Activated naive CD8-positive, alpha-beta T cell treated with anti-CD3 and anti-CD28 coated beads for 36 hours (primary cell): ENCODE results near the gene LOXL3. TPM values are rescaled to one million over a fixed set of nuclear protein-coding genes. Genes with fewer than 3 reads are reported as not detected.
"Not testable (repeated sequence)": the region's sequence is repeated elsewhere in the genome, so short reads cannot be mapped to it uniquely, and the experiment has no call there.

Source experiments
- DNase-seq: peaks from one replicate; pipeline ENCODE4 v3.0.0; 2021
- H3K27ac Mint-ChIP-seq: one replicate; pipeline ENCODE4 v1.8.0; 2022; ENCODE audit warnings: mild to moderate bottlenecking, moderate library complexity, mixed read lengths
- H3K27me3 Mint-ChIP-seq: one replicate; pipeline ENCODE4 v1.8.0; 2022; ENCODE audit warnings: mild to moderate bottlenecking, mixed read lengths
- H3K36me3 Mint-ChIP-seq: one replicate; pipeline ENCODE4 v1.8.0; 2021; ENCODE audit warnings: mild to moderate bottlenecking, mixed read lengths
- H3K4me1 Mint-ChIP-seq: one replicate; pipeline ENCODE4 v1.8.0; 2021; ENCODE audit warnings: mixed read lengths
- H3K4me3 Mint-ChIP-seq: one replicate; pipeline ENCODE4 v1.8.0; 2022; ENCODE audit warnings: mild to moderate bottlenecking, moderate library complexity, mixed read lengths
- H3K9me3 Mint-ChIP-seq: one replicate; pipeline ENCODE4 v1.8.0; 2022; ENCODE audit warnings: mixed read lengths
- total RNA-seq, 2 experiments: library from RNA; stranded (reverse); gene quantifications; one replicate each; pipeline ENCODE4 v1.2.3, GENCODE V29; 2021

The LOXL3 gene
- total RNA-seq, 2 experiments from 2014 or later, result 1.9 to 2.7 TPM

DNA sequence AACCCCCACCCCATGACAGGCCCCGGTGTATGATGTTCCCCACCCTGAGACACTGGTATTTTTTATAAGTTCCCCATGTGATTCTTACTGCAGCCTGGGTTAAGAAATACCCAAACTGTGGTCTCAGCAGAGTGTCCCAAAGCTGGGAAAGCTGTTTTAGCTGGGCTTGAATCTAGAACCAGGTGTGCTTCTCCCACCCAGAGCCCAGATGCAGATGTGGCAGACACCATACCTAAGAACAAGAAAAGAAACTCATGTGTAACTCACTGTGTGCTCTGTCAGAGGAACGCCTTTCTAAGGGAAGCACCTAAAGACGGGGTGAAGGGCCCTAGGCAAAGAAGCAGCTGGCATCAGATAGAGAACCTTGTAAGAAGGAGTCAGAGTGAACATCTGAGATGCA, 24.7 kb upstream of the LOXL3 start:
- no peak overlapping the region for H3K4me3 Mint-ChIP-seq
- peaks cover 5% of the 10 kb centered on the region for H3K27me3 Mint-ChIP-seq
- no peak for DNase-seq
- no peak overlapping the region for H3K27ac Mint-ChIP-seq
- H3K36me3 Mint-ChIP-seq, result peaks cover 2% of the 10 kb centered on the region
- no peaks in the 10 kb centered on the region for H3K9me3 Mint-ChIP-seq
- peaks cover 21% of the 10 kb centered on the region for H3K4me1 Mint-ChIP-seq

DNA sequence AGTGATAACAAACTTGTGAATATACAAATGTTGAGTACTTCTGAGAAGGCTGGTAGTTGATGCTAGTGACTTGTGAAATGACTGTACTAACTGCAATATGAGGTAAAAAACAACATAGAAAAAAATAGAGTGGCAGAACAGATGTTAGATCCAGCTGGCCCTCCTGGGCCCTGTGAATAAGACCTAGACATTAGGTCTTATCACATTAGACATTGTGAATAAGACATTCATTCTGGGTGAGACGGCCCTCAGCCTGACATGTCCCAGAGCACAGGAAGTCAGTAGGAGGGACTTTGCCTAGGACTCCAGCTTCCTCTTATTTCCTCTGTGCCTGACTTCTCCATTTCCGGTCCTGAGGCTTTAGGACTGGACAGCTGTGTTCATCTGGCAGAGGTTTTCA, 23.7 kb upstream of the LOXL3 start:
- Mint-ChIP-seq H3K36me3 (peaks cover 2% of the 10 kb centered on the region), H3K4me3 (no peak overlapping the region), H3K27ac (no peak overlapping the region), H3K9me3 (no peaks in the 10 kb centered on the region), H3K4me1 (peaks cover 22% of the 10 kb centered on the region), H3K27me3 (peaks cover 5% of the 10 kb centered on the region)
- no peak for DNase-seq

DNA sequence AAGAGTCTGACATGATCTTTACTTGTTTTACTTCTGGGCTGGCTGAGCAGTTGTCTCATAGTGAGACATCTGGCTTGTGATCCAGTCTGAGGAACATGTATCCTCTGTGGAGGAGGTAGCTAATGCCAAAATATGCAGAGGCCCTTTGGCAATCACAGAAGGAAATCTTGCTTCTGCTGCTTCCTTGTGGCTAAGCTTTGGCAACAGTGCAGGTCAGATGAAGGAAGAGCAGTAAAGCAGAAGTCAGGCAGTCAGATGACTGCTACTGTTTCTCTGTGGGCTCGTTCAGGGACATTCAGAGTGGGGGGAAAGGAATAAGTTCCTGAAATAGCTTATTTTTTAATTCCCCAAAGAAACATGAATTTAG, 23.1 kb upstream of the LOXL3 start:
- H3K9me3 Mint-ChIP-seq, result peaks cover 1% of the 10 kb centered on the region
- H3K4me3 Mint-ChIP-seq, result no peak overlapping the region
- no peak for DNase-seq
- peaks cover 24% of the 10 kb centered on the region for H3K4me1 Mint-ChIP-seq
- H3K36me3 Mint-ChIP-seq, result peaks cover 2% of the 10 kb centered on the region
- peaks cover 5% of the 10 kb centered on the region for H3K27me3 Mint-ChIP-seq
- H3K27ac Mint-ChIP-seq, result no peak overlapping the region

DNA sequence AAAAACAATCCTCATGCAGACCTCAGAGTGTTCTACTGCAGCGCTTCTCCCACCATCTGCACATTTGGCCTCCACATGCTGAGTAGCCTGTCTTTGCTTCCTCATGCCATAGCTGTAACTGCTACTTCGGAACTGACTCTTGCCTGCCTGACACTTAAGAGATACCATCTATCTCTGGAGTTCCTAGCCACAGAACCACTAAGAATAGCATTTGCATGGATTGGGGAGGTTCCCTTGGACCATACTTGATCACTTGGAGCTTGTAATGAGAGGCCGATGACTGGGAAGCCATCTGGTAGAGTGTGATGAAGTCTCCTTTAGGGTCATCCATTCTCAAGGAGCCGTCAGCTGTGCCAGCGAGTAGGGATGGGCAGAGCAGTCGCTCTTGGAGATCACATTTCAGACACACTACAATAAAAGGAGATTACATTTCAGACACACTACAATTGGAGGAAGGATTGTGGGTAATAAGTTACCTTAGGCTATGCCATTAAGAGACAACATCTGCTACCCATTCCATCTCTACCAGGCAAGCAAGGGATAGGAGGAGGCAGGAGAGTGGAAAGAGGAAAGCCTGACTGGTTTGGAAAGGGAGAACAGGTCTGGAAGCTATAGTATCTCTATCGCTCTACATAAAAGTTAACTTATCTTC, 22.6 kb upstream of the LOXL3 start:
- peaks cover 5% of the 10 kb centered on the region for H3K27me3 Mint-ChIP-seq
- H3K27ac Mint-ChIP-seq, result no peak overlapping the region
- DNase-seq, result no peak
- no peak overlapping the region for H3K4me3 Mint-ChIP-seq
- peaks cover 24% of the 10 kb centered on the region for H3K4me1 Mint-ChIP-seq
- H3K36me3 Mint-ChIP-seq, result peaks cover 2% of the 10 kb centered on the region
- H3K9me3 Mint-ChIP-seq, result peaks cover 1% of the 10 kb centered on the region

DNA sequence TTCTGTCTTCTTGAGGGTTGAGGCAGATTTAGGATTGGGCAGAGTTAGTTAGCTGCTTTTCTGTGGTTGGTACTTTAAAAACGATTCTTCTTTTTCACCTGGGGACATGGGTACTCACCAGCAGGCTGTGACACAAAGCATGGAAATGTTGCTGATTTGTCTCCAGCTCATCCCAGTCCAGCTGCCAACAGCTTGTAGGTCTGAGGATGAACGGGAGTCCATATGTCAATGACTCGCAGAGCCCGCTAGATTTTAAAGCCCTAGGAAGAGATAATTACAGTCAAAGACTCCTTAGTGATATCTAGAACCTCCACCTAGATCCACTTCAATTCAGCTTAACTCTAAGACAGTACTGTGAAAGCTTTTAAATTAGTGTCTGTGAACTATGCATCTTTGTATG, 21.6 kb upstream of the LOXL3 start:
- peaks cover 2% of the 10 kb centered on the region for H3K36me3 Mint-ChIP-seq
- H3K9me3 Mint-ChIP-seq, result peaks cover 1% of the 10 kb centered on the region
- peaks cover 4% of the 10 kb centered on the region for H3K27me3 Mint-ChIP-seq
- H3K4me1 Mint-ChIP-seq, result peaks cover 24% of the 10 kb centered on the region
- no peak for DNase-seq
- no peak overlapping the region for H3K4me3 Mint-ChIP-seq
- no peak overlapping the region for H3K27ac Mint-ChIP-seq

DNA sequence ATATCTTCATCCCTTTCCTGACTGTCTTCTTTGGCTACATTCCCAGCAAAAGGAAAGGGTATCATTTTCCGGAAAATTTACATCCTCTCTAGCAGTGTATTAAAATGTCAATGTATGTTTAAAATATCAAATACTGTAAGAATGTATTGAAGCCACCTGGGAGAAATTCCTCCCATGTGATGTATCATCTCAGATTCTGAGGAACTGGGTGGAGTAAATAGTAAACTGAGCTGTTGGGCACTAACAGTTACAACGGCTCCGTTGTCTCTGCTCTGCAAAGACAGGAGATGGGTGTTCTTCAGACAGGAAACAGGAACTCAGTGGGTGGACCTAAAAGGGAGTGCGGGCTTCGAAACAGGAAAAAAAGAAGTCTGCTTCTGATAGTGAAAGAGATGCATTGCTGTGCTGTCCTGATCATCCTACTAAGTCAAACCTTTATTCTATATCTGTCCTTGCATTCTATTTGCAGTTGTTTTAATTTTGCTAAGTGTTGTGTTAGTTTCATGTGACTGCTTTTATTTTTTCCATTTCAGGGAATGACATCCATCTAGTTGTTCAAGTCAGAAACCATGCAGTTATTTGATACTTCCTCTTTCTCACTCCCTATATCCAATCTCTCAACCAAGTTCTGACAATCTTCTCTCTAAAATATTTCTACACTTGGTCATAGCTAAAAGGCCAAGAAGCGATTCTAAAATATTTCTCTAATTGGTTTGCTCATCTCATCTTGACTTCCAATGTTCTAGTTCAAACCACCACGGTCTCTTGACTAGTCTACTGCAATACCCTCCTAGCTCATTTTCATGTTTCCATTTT, 20.2 kb upstream of the LOXL3 start:
- Mint-ChIP-seq H3K4me3 (peak overlapping the region; percentile 56), H3K27me3 (no peaks in the 10 kb centered on the region), H3K9me3 (peaks cover 1% of the 10 kb centered on the region), H3K4me1 (peaks cover 27% of the 10 kb centered on the region), H3K27ac (peak overlapping the region; percentile 78), H3K36me3 (peaks cover 2% of the 10 kb centered on the region)
- DNase-seq, result no peak

DNA sequence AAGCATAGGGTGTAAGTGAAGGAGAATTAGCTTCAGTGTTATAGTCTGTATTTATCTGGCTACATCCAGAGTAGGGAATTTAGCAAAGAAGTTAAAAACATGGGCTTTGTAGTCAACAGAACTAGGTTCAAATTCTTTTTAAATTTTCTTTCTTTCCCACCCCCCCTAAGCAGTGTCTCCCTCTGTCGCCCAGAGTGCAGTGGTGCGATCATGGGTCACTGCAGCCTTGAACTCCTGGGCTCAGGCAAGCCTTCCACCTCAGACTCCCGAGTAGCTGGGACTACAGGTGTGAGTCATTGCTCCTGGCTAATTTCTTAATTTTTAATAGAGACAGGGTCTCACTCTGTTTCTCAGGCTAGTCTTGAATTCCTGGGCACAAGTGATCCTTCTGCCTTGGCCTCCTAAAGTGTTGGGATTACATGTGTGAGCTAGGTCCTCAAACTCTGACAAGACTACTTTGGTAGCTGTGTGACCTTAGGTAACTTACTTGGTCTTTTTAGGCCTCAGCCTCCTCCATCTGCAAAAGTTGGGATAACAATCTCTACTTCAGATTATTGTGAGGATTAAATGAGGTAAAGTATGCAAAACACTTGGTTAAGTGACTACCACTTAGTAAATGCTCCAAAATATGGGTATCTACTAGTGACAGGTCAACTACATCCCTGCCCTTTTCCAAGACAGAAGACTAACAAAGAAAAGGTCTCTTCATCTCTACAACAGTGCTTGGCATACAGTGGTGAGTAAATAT, 18.6 kb upstream of the LOXL3 start:
- no peak overlapping the region for H3K27ac Mint-ChIP-seq
- H3K4me1 Mint-ChIP-seq, result peaks cover 32% of the 10 kb centered on the region
- peaks cover 5% of the 10 kb centered on the region for H3K36me3 Mint-ChIP-seq
- H3K27me3 Mint-ChIP-seq, result no peaks in the 10 kb centered on the region
- no peak overlapping the region for H3K4me3 Mint-ChIP-seq
- no peak for DNase-seq
- H3K9me3 Mint-ChIP-seq, result peaks cover 1% of the 10 kb centered on the region

DNA sequence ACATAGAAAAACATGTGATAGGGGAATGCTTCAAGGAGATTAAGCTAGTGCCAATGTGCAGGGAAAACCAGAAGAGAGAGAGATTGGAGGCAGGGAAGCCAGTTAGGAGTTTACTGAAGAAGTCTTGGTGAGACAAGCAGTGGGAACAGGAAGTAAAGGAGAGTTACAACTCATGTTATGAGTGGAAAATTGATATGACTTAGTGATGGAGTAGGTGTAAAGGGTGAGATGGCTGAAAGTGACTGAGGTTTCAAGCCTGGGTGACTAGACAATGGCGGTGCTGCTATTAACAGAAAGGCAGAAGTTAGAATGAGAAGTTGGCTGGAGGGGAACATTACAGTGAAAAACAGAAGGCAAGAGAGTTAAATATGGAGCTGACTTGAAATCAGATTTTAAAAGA, 17.3 kb upstream of the LOXL3 start:
- Mint-ChIP-seq H3K4me3 (no peak overlapping the region), H3K36me3 (peaks cover 5% of the 10 kb centered on the region), H3K4me1 (peaks cover 39% of the 10 kb centered on the region), H3K27ac (no peak overlapping the region), H3K9me3 (peaks cover 1% of the 10 kb centered on the region), H3K27me3 (no peaks in the 10 kb centered on the region)
- DNase-seq, result no peak

DNA sequence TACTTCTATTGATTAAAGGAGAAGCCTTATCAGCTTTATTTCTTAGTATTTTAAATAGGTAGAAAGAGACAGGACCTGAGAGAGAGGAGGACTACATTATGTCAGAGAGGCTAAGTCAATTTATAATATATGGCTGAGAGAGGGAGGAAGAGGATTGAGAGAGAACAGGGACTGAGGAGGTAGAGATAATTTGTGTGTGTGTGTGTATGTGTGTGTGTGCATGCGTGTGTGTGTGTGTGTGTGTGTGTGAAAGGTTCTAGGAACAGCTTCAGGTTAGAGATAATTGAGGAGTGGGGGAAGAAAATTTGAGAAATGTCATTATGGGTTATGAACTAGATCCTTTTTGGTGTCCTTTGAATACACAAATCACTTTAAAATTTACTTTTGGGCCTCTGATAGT, 15.9 kb upstream of the LOXL3 start:
- H3K27me3 Mint-ChIP-seq, result no peaks in the 10 kb centered on the region
- peaks cover 1% of the 10 kb centered on the region for H3K9me3 Mint-ChIP-seq
- H3K4me3 Mint-ChIP-seq, result no peak overlapping the region
- no peak overlapping the region for H3K27ac Mint-ChIP-seq
- DNase-seq, result no peak
- H3K4me1 Mint-ChIP-seq, result peaks cover 42% of the 10 kb centered on the region
- H3K36me3 Mint-ChIP-seq, result peaks cover 4% of the 10 kb centered on the region

DNA sequence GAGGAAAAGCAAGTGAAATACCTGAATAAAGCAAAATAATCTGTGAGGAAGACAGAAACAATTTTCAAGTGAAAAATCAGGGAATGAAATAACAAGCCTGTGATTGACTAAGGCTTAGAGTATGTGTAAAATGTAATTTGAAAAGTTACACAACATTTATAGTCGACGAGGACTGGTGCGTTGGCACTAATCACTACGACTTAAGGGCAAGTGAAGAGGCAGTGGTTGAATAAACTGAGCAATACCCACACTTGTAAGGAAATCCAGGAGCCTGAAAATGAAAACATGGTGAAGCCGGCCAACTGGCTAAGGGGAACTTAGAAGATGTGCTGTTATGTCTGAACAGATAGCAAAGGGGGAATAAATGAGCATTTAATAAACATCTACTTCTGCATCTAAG, 14.1 kb upstream of the LOXL3 start:
- H3K4me1 Mint-ChIP-seq, result peaks cover 29% of the 10 kb centered on the region
- H3K36me3 Mint-ChIP-seq, result peaks cover 3% of the 10 kb centered on the region
- peaks cover 7% of the 10 kb centered on the region for H3K27me3 Mint-ChIP-seq
- no peak for DNase-seq
- no peak overlapping the region for H3K27ac Mint-ChIP-seq
- H3K4me3 Mint-ChIP-seq, result no peak overlapping the region
- peaks cover 1% of the 10 kb centered on the region for H3K9me3 Mint-ChIP-seq

DNA sequence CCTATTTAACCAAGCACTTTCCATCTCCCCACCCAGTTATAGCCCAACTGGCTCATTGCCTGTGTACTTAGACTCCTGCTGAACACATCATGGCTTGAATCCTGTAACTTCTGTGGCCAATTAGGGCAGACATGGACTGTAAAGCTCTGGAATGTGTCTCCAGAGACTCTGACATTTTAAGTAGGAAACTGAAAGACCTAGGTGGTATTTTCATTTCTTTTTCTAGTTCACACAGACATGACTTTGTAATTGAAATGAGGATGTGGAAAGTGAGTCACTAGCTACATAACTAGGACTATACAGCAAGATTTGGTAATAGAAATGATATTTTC, 13.0 kb upstream of the LOXL3 start:
- no peak for DNase-seq
- H3K27ac Mint-ChIP-seq, result peak overlapping the region; percentile 76
- H3K4me3 Mint-ChIP-seq, result no peak overlapping the region
- no peaks in the 10 kb centered on the region for H3K9me3 Mint-ChIP-seq
- peaks cover 30% of the 10 kb centered on the region for H3K4me1 Mint-ChIP-seq
- peaks cover 3% of the 10 kb centered on the region for H3K36me3 Mint-ChIP-seq
- peaks cover 19% of the 10 kb centered on the region for H3K27me3 Mint-ChIP-seq

DNA sequence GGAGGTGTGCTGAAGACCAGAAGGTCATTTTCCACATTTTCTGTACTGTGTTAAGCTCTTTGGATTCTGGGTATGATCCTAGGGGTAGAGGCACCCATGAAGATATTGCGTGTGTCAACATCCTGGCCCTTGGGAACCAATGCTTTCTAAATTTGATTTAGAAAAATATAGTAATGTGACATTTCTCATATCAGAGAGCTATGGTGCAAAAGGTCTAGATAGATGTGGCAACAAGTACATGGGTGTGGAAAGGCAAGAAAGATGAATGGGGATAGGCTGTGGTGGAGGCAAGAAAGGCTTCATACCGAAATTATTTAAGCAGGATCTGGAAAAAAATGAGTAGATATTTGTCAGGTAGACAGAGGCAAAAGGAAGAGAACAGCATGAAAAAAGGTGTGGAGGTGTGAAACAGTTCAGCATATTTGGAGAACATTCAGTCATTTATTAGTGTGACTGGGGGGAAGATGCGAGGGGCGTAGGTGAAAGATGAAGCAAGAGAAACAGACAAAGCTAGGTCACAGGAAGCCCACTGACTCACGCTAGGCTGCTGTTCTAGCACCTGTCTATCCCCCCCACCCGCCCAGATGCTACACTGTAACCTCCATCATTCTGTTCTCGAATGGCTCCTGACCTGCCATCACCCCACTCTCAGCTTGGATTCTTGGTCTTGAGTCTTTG, 12.5 kb upstream of the LOXL3 start:
- Mint-ChIP-seq H3K36me3 (peaks cover 3% of the 10 kb centered on the region), H3K27me3 (peaks cover 24% of the 10 kb centered on the region), H3K9me3 (no peaks in the 10 kb centered on the region), H3K4me3 (no peak overlapping the region), H3K4me1 (peaks cover 30% of the 10 kb centered on the region), H3K27ac (peak overlapping the region; percentile 76)
- no peak for DNase-seq

DNA sequence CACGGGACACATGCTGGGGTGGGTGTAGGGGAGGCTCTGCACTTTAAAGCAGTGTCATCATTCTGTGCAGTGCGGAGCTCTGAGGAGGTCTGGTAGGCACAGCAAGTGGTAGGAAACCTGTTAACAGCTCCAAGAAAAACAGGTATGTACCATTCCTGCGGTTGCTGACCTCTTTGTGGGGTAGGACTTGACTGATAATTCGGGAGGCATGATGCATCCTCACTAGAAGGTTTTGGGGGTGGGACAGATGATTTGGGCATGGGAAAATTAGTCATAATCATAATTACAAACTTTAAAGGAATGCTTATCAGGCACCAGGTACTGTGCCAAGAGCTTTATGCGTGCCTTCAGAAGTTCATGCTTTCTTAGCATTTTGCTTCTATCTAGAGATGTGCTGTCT, 10.5 kb upstream of the LOXL3 start:
- Mint-ChIP-seq H3K4me3 (no peak overlapping the region), H3K9me3 (no peaks in the 10 kb centered on the region), H3K27me3 (peaks cover 35% of the 10 kb centered on the region), H3K27ac (no peak overlapping the region), H3K4me1 (peaks cover 32% of the 10 kb centered on the region), H3K36me3 (peaks cover 3% of the 10 kb centered on the region)
- no peak for DNase-seq

DNA sequence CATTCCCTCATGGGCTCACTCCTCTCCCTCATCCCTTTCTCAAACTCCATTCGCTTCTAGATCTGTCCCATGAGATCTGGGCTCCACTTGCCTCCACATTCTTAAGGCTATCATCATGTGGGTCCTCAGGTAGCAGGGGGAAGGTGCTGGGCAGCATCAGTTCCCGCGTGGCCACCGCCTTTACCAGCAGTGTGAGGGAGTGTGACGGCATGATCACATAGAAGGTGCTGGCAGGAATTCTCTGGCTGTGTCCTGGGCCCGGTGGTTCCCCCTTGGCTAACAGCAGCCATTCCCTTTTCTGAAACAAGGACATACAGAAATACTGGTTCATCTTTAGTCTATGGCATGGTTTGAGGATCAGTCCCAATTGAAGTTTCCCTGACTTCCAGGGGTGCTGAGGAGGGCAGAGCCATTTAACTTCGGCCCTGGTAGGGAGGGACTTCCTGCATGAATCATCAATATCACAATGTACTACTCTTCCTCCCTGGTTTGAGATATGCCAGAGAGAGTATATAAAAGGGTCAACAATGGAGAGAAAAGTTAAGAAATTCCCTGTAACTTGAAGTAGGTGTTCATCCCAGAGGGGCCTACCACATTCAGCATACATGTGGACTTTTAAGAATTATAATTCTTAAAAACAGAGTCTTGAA, 8.5 kb upstream of the LOXL3 start:
- no peak for DNase-seq
- peaks cover 35% of the 10 kb centered on the region for H3K27me3 Mint-ChIP-seq
- no peaks in the 10 kb centered on the region for H3K9me3 Mint-ChIP-seq
- H3K4me1 Mint-ChIP-seq, result peaks cover 22% of the 10 kb centered on the region
- H3K4me3 Mint-ChIP-seq, result no peak overlapping the region
- no peak overlapping the region for H3K27ac Mint-ChIP-seq
- no peaks in the 10 kb centered on the region for H3K36me3 Mint-ChIP-seq

DNA sequence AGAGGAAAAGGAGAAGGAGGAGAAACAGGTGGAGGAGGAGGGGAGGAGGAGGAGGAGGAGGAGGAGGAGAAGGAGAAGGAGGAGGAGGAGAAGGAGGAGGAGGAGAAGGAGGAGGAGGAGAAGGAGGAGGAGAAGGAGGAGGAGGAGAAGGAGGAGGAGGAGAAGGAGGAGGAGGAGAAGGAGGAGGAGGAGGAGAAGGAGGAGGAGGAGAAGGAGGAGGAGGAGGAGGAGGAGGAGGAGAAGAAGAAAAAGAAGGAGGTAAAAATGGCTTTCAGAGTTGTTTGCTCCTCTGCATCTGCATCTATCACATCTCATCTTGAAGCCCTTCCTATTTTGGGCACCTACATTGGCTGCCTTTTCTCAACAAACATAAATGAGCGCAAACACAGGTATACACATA, 7.3 kb upstream of the LOXL3 start:
- DNase-seq, H3K9me3 Mint-ChIP-seq, H3K27ac Mint-ChIP-seq, H3K36me3 Mint-ChIP-seq, H3K4me3 Mint-ChIP-seq: not testable (repeated sequence)
- Mint-ChIP-seq H3K4me1 (peaks cover 15% of the 10 kb centered on the region), H3K27me3 (peaks cover 35% of the 10 kb centered on the region)
